ENCODE data around the gene LINC01488. TPM values are rescaled to one million over a fixed set of nuclear protein-coding genes. Genes with fewer than 3 reads are reported as not detected.

Gene LINC01488
- polyA plus RNA-seq, 3 donors from 2014 or later: not detected

DNA sequence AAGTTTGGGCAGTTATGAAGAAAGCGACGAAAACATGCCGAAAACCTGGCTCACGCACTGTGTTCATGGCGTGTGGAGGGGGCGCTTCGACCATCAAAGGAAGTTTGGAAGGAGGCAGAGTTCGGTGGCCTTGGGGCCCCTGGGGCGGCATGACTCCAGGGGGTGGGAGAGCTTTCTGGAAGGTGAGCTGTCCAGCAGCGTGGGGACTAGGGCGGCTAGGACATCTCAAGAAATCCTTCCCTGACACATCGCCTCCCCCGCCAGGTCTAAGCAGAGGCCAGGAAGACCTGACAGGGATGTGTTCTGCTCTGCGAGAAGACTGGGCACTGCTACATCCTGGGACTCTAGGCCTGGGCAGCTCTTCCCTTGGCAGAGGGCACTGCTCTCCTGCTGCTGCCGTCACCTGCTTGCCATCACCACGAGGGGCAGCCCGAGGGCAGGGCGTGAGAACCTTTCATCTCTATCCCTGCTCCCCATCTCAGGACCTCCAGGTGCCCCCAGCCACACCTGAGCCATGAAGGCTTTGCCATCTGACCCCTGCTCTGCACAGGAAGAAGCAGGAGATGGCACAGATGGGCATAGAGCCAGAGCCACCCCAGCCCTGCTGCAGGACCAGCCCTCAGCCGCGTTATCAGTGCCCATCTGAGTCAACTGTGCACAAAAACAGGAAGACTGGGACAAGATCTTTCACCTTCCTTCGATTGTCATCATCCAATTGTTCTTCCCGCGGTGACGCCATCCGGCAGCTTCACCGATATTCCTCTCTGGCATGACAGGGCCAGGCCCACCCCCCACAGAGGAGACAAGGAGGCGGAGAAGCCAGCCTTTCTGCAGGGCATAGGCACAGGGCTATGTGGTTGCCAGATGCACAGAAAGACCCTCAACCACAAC, 12.7 kb downstream of the LINC01488 start:
- Mint-ChIP-seq H3K4me1 (no peaks in the 10 kb centered on the region), H3K27ac (no peak overlapping the region), H3K9me3 (no peaks in the 10 kb centered on the region), H3K36me3 (no peaks in the 10 kb centered on the region), H3K27me3 (ENCODE audit: low read depth in 3 of 3) (peaks cover 1 to 2% (median 1%) of the 10 kb centered on the region in 3 donors), H3K4me3 (no peak overlapping the region)
- DNase-seq: no peak

DNA sequence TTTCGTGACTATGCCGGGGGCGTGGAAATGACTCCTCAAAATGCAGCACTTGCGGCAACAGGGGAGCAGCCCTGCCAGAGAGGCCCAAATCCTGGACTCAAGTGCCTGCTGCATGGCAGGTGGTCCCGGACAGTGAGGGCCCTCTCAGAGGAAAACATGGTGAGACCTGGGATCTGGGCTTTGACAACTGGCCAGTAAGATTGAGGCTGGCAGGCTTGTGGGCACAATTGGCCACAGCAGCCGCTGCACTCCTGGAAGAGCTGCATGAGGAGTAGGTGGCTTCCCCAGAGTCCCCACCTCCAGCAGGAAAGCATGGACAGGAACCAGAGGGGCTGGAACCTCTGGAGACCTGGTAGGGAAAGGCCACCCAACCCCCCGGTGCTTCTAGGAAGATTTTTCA, 13.4 kb downstream of the LINC01488 start:
- no peaks in the 10 kb centered on the region for H3K9me3 Mint-ChIP-seq
- peaks cover 1 to 5% (median 2%) of the 10 kb centered on the region in 3 donors for H3K27me3 Mint-ChIP-seq (ENCODE audit: low read depth in 3 of 3)
- no peak overlapping the region for H3K4me3 Mint-ChIP-seq
- no peaks in the 10 kb centered on the region for H3K36me3 Mint-ChIP-seq
- H3K4me1 Mint-ChIP-seq: no peaks in the 10 kb centered on the region
- H3K27ac Mint-ChIP-seq: no peak overlapping the region
- DNase-seq: no peak

DNA sequence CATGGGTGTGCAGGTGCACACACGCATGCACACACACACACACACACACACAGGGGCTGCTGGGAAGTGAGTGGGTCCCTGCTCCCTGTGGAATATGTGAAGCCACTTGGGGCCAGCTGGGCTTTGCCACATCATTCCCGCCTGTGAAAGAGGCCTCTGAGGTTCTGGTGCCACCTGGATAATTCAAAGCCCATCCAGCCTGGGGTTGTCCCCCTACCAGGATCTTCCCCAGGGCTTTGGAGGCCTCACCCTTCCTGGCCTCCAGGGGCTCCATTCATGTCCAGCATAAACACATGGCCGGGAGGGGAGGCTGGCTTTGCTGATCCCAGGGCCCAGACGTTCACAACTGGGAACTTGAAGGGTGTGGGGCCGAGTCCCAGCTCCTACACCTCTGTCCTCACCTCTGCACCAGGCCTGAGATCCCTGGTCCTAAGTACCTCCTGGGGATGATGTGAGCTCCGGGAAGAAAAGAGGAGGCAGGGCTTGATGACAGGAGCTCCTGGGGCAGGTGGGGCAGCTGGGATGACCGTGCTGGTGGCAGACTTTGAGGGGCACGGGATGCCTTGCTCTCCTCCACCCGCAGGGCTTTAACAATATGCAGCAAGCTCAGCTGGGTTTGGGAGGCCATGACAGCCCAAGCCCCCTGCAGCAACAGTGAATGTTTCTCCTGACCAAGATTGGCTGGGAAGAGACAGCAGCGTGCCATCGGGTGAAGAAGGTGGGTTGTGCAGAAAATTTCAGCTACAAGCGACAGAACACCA, 14.2 kb downstream of the LINC01488 start:
- Mint-ChIP-seq H3K4me1 (no peaks in the 10 kb centered on the region), H3K4me3 (no peak overlapping the region), H3K27me3 (ENCODE audit: low read depth in 3 of 3) (peaks cover 1 to 5% (median 2%) of the 10 kb centered on the region in 3 donors), H3K27ac (no peak overlapping the region), H3K9me3 (no peaks in the 10 kb centered on the region), H3K36me3 (no peaks in the 10 kb centered on the region)
- no peak for DNase-seq

DNA sequence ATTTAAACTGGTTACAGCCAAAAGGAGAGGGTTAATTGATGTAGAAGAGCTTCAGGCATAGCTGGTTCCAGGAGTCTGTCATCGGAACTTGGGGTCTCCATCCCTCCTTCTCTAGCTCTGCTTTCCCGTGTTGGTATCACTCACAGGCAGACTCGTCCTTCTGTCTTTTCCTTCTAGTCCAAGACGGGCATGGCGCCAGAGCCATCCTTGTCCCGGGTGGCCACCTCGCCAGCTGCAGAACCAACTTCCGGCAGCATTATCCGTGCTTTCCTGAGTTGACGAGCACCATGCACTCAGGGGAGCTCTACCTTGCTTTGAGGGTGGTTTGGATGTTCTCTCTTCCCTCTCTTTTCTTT, 14.7 kb downstream of the LINC01488 start:
- no peak overlapping the region for H3K27ac Mint-ChIP-seq
- peaks cover 1 to 5% (median 2%) of the 10 kb centered on the region in 3 donors for H3K27me3 Mint-ChIP-seq (ENCODE audit: low read depth in 3 of 3)
- H3K4me3 Mint-ChIP-seq: no peak overlapping the region
- H3K4me1 Mint-ChIP-seq: no peaks in the 10 kb centered on the region
- H3K9me3 Mint-ChIP-seq: no peaks in the 10 kb centered on the region
- DNase-seq: no peak
- H3K36me3 Mint-ChIP-seq: no peaks in the 10 kb centered on the region

DNA sequence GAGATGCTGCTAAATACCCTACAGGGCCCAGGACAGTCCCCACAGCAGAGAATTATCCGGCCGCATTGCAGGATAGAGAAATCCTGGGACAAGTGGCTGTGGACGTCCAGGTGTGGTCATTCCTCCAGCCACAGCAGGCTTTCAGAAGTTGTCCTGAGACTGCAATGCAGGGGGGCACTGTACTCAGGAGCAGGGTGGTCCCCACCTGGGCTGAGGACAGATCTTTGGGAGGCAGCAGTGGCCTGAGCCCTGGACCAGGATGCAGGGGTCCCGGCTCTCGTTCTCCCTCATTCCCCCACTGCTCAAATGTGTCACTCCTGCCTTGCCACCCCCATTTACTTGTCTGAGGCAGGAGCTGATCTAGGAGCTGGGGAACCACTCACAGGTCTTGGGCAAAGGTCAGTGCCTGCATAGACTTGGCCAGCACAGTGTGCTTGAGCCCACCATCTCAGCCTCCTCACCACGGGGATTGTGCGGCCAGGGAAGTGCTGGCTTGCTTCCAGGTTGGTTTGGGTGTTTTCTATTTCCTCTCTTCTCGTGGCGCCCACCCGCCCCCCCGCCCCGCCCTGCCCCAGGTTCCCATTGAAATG, 15.3 kb downstream of the LINC01488 start:
- Mint-ChIP-seq H3K27ac (no peak overlapping the region), H3K36me3 (no peaks in the 10 kb centered on the region), H3K27me3 (ENCODE audit: low read depth in 3 of 3) (peaks cover 1 to 5% (median 2%) of the 10 kb centered on the region in 3 donors), H3K4me1 (no peaks in the 10 kb centered on the region), H3K9me3 (no peaks in the 10 kb centered on the region), H3K4me3 (no peak overlapping the region)
- no peak for DNase-seq

DNA sequence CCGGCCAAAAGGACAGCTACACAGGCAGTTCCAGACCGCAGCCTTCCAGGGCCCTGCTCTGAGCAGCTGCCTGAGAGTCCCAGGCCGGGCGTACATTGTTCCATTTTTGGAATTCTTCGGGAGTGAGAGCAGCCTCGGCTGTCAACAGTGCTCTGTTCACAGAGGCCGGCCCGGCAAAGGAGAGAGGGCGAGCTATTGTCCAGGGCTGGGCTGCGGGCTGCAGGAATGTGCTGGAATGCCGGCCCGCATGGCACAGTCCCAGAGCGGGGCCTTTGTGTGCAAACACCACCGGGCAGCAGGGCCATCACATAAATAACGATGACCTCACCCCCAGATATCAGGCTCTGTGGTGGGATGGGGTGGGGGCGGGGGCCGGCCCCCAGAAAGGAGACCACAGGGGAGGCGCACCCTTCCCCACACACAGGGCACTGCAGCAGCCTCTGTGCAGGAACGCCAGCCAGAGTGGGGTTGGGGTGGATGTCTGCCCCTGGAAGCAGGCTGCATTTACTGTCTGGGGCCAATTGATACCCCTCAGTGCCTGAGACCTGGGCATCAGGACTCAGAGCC, 15.8 kb downstream of the LINC01488 start:
- no peaks in the 10 kb centered on the region for H3K9me3 Mint-ChIP-seq
- no peaks in the 10 kb centered on the region for H3K4me1 Mint-ChIP-seq
- no peak overlapping the region for H3K27ac Mint-ChIP-seq
- no peaks in the 10 kb centered on the region for H3K36me3 Mint-ChIP-seq
- peaks cover 1 to 5% (median 2%) of the 10 kb centered on the region in 3 donors for H3K27me3 Mint-ChIP-seq (ENCODE audit: low read depth in 3 of 3)
- no peak overlapping the region for H3K4me3 Mint-ChIP-seq
- no peak for DNase-seq

DNA sequence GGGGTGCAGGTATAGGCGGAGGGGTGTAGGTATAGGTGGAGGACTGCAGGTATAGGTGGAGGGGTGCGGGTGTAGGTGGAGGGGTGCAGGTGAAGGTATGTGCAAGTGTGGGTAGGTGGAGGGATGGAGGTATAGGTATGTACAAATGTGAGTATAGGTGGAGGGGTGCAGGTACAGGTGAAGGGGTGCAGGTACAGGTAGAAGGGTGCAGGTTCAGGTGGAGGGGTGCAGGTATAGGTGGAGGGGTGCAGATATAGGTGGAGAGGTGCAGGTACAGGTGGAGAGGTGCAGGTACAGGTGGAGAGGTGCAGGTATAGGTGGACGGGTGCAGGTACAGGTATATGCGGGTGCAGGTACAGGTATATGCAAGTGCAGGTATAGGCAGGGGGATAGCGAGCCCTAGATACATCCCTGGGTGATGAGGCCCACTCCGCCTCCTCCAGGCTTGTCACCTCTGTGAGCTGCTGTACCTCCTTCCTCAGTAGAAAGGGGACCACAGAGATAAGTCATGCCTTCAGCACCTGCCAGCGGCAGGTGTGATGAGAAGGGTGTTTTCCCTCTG, 17.2 kb downstream of the LINC01488 start:
- H3K4me3 Mint-ChIP-seq: no peak overlapping the region
- no peak overlapping the region for H3K27ac Mint-ChIP-seq
- no peak for DNase-seq
- H3K4me1 Mint-ChIP-seq: no peaks in the 10 kb centered on the region
- H3K36me3 Mint-ChIP-seq: no peaks in the 10 kb centered on the region
- H3K27me3 Mint-ChIP-seq (ENCODE audit: low read depth in 3 of 3): peaks cover 1 to 3% (median 2%) of the 10 kb centered on the region in 3 donors
- no peaks in the 10 kb centered on the region for H3K9me3 Mint-ChIP-seq

DNA sequence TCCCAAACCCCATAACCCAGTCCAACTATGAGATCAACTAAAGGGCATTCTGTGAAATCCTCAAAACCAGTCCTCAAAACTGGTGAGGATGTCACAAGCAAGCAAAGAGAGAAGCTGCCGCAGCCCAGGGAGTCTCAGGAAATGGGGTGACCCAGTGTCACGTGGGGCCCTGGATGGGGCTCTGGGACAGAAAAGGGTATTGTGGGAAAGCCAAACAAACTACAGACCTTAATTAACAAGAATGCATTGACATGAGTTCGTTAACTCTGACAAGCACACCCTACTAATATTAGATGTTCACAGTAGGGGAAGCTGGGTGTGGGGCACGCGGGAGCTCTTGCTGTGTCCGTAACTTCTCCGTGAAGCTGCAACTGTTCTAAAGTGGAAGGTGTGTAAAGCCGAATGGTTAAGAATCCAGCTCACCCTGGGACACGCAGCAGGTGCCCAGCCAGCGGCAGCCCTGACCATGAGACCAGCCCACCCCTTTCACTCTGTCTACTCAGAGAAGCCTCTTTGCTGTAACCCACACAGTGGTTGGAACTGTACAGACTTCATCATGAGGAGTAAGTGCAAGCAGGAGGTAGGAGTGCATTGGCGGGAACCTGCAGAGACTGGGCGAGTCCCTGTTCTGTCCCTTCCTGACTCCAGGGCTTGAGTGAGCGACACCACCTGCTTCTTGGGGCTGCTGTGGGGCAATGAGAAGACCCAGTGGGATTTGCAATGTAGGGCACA, 17.9 kb downstream of the LINC01488 start:
- Mint-ChIP-seq H3K9me3 (no peaks in the 10 kb centered on the region), H3K4me1 (no peaks in the 10 kb centered on the region), H3K4me3 (no peak overlapping the region), H3K27ac (no peak overlapping the region), H3K36me3 (no peaks in the 10 kb centered on the region), H3K27me3 (ENCODE audit: low read depth in 3 of 3) (peaks cover 1 to 3% (median 2%) of the 10 kb centered on the region in 3 donors)
- no peak for DNase-seq

DNA sequence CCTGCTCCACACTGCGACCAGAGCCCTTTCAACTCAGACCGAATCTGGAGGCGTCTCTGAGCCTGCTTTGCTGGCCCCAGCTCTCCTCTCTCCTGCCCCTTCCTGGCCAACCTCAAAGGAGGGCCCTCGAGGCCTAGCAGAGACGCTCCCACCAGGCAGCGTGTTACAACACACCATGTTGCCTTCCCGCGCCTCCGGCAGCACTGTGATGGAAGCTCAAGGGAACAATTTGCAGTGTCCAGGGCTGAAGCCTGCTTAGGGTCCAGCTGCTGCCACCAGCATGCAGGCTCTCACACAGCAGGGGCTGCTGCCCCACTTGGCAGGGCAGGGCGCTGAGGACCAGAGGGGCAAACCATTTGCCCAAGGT, 18.4 kb downstream of the LINC01488 start:
- H3K27me3 Mint-ChIP-seq (ENCODE audit: low read depth in 3 of 3): peaks cover 0 to 3% (median 2%) of the 10 kb centered on the region in 3 donors
- DNase-seq: no peak
- H3K9me3 Mint-ChIP-seq: no peaks in the 10 kb centered on the region
- H3K4me1 Mint-ChIP-seq: no peaks in the 10 kb centered on the region
- H3K27ac Mint-ChIP-seq: no peak overlapping the region
- H3K4me3 Mint-ChIP-seq: no peak overlapping the region
- no peaks in the 10 kb centered on the region for H3K36me3 Mint-ChIP-seq

DNA sequence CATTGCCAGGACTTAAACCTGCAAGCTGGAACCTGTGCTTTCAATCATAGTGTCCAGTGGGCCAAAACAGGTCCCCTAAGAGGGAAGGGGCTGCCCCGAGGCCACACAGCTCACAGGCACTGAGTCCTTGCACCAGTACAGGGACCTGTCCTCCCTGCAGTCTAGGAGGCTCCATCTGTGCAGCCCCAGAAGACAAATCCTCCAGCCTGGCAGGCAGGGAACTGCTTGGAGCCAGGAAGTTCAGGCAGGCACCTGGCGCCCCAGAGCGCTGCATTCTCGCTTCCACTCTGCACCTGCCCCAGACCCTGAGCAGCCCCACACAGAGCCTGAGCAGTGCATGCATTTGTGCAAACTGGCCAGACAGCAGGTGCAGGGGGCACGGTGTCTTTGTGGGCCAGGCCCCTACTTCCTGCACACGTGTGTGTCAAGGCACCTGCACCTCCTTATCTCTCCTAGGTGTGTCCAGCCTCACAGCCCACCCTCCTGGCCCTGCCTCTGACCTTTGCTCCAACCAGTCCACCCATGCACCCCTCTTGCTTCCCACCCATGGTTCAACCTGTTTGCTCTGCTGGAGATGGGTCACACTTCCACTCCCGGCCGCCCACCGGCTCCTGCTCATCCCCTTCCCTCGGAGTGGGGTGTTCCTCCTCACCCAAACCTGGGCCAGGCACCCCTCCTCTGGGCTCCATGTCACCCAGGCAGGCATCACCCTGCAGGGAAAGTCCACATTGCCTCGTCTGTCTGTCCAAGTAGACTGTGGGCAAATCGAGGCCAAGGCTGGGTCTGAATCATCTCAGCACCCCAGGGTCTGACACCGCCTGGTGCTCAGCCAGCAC, 19.0 kb downstream of the LINC01488 start:
- no peaks in the 10 kb centered on the region for H3K36me3 Mint-ChIP-seq
- no peak for DNase-seq
- H3K9me3 Mint-ChIP-seq: no peaks in the 10 kb centered on the region

DNA sequence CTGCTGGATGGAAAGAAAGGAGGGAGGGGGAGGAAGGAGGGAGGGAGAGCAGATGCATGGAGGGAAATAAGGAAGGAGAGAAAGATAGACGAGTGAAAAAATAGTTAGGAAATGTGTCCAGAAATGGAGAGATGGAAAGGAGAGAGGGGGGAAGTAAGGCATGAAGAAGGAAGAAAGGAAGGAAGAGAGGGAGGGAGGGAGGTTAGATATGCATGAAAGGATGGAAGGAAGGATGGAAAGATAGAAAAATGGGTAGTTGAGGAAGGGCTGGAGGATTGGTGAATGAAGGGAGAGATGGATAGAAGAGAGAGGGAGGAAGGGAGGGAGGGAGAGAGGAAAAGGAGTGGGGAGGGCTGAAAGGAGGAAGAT, 19.6 kb downstream of the LINC01488 start:
- no peaks in the 10 kb centered on the region for H3K4me1 Mint-ChIP-seq
- H3K4me3 Mint-ChIP-seq: no peak overlapping the region
- H3K27ac Mint-ChIP-seq: no peak overlapping the region
- H3K9me3 Mint-ChIP-seq: no peaks in the 10 kb centered on the region
- H3K27me3 Mint-ChIP-seq (ENCODE audit: low read depth in 3 of 3): peaks cover 0 to 7% (median 3%) of the 10 kb centered on the region in 3 donors
- H3K36me3 Mint-ChIP-seq: no peaks in the 10 kb centered on the region
- DNase-seq: no peak

More for the DNA sequence above, 19.0 kb downstream of the LINC01488 start:
- peaks cover 0 to 6% (median 3%) of the 10 kb centered on the region in 3 donors for H3K27me3 Mint-ChIP-seq (ENCODE audit: low read depth in 3 of 3)
- no peaks in the 10 kb centered on the region for H3K4me1 Mint-ChIP-seq
- no peak overlapping the region for H3K27ac Mint-ChIP-seq
- no peak overlapping the region for H3K4me3 Mint-ChIP-seq

DNA sequence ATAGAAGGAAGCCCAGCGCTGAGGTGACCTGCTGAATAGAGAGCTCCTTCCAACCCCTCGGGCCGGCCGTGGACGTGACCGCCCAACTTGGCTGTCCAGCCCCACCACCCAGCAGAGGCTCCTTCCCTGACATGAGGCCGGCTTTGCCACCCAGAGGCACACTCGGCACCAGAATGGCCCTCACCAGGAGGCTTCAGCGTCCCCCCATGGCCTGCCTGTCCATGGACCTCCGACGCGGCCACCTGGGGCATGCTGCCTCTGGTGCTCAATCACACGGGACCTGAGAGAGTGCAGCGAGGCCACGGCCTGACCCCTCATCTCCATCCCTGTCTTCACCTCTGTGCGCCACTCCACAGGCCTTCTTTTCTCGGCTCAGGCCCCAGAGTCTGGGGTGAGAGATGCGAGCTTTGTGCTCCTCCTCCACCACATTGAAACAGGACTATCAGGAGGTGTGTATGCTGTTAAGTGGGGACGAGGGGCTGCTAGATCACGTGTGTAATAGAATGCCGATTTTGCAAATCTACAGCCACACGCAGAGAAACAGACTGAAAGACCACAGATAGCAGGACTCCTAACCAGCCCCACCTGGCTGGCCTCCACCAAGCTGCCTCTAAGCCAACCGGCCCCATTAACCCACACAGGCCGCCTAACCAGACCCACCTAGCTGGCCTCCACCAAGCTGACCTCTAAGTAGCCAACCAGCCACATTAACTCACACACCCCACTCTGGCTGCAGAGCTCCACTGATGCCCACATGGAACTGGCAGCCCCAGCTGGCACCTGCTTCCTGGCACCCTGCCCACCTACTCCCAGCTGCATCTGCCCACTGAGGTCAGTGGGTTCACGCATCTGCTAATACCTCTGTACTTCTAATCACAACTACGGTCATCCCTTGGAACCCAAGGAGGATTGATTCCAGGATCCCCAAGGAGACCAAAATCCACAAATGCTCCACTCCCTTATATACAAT, 20.7 kb downstream of the LINC01488 start:
- Mint-ChIP-seq H3K4me1 (no peaks in the 10 kb centered on the region), H3K9me3 (no peaks in the 10 kb centered on the region), H3K27me3 (ENCODE audit: low read depth in 3 of 3) (peaks cover 0 to 7% (median 3%) of the 10 kb centered on the region in 3 donors), H3K36me3 (no peaks in the 10 kb centered on the region), H3K27ac (no peak overlapping the region), H3K4me3 (no peak overlapping the region)
- DNase-seq: no peak
